DOHH2 (cell line): ENCODE measurements around the gene EFCAB14.

Experiments
- H3F3A ChIP-seq: fragments of 200-600 bp; sonication (generic), shearing (Covaris generic); 2 replicates; pipeline ENCODE4 v1.6.0; 2016; ENCODE audit warnings: antibody characterized with exemption, mild to moderate bottlenecking; ENCODE audit not compliant: control insufficient read depth, insufficient read depth
- H3K27ac ChIP-seq: fragments of 200-600 bp; sonication (generic); 2 replicates; pipeline ENCODE4 v1.5.1; 2014; ENCODE audit warnings: low read depth, mild to moderate bottlenecking, low read length, moderate library complexity
- H3K27me3 ChIP-seq: fragments of 200-600 bp; sonication (generic); 2 replicates; pipeline ENCODE4 v1.6.1; 2014; ENCODE audit warnings: mild to moderate bottlenecking, low read length, mixed read lengths; ENCODE audit not compliant: control insufficient read depth
- H3K36me3 ChIP-seq: fragments of 200-600 bp; sonication (generic); 2 replicates; pipeline ENCODE4 v1.6.1; 2014; ENCODE audit warnings: mild to moderate bottlenecking, low read length, moderate library complexity, mixed read lengths; ENCODE audit not compliant: control insufficient read depth
- H3K4me1 ChIP-seq: fragments of 200-600 bp; sonication (generic); 2 replicates; pipeline ENCODE4 v1.6.1; 2014; ENCODE audit warnings: mild to moderate bottlenecking, low read length, mixed read lengths; ENCODE audit not compliant: control insufficient read depth
- H3K4me2 ChIP-seq: fragments of 200-600 bp; sonication (generic); 2 replicates; pipeline ENCODE4 v1.6.0; 2014; ENCODE audit warnings: mild to moderate bottlenecking, low read length, moderate library complexity
- H3K4me3 ChIP-seq: fragments of 200-600 bp; sonication (generic); 2 replicates; pipeline ENCODE4 v1.5.1; 2014; ENCODE audit warnings: mild to moderate bottlenecking, low read length, mixed read lengths
- H3K79me2 ChIP-seq: fragments of 200-600 bp; sonication (generic); 2 replicates; pipeline ENCODE4 v1.6.1; 2014; ENCODE audit warnings: mild to moderate bottlenecking, low read length, mixed read lengths; ENCODE audit not compliant: control insufficient read depth
- H3K9me2 ChIP-seq: fragments of 200-600 bp; sonication (generic); replicated peaks from 2 replicates; pipeline ENCODE4 v1.6.1; 2014; ENCODE audit warnings: mild to moderate bottlenecking, low read length, mixed read lengths; ENCODE audit not compliant: control insufficient read depth
- H3K9me3 ChIP-seq: fragments of 200-600 bp; sonication (generic); 2 replicates; pipeline ENCODE4 v1.6.1; 2014; ENCODE audit warnings: antibody characterized with exemption, low read length, mixed read lengths; ENCODE audit not compliant: control insufficient read depth, insufficient read depth
- H4K20me1 ChIP-seq: fragments of 200-600 bp; sonication (generic); 2 replicates; pipeline ENCODE4 v1.6.0; 2014; ENCODE audit warnings: low read depth, mild to moderate bottlenecking, antibody characterized with exemption, low read length, moderate library complexity; ENCODE audit not compliant: control insufficient read depth, insufficient read depth
- CTCF ChIP-seq: fragments of 200-600 bp; sonication (generic); IDR thresholded peaks from one replicate; pipeline ENCODE4 v1.5.1; 2014; ENCODE audit warnings: antibody characterized with exemption, mild to moderate bottlenecking, low read depth, low read length; ENCODE audit not compliant: poor library complexity, severe bottlenecking
- EZH2phosphoT487 ChIP-seq: fragments of 200-600 bp; sonication (generic); IDR thresholded peaks from 2 replicates; pipeline ENCODE4 v1.6.1; 2017; ENCODE audit warnings: borderline replicate concordance, mild to moderate bottlenecking, antibody characterized with exemption, low read length, moderate library complexity, mixed read lengths

The EFCAB14 gene

DNA sequence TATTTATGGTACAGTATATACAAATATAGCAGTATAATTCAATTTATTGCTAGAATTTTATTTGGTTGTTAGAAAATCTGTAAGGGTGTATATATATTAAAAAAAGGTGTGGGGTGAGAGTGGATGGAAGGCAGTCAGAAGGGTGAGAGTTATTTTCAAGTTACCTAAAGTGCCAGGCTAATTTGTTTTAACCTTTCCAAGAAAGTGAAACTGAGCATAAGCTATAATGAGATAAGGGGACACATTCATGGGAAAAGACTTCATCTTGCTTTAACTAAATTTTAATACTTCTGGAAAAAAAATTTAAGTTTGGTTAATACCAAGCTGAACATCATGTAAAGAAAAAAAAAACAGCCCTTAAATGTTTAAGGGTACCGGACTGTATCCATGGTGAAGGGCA, 42.4 kb downstream of the EFCAB14 start:
- H3K36me3 ChIP-seq = peaks cover 57% of the 10 kb centered on the region
- H3K4me2 ChIP-seq = no peak overlapping the region
- no peaks in the 10 kb centered on the region for H3K79me2 ChIP-seq

GRCh38 chr1:46675549-46676314, 43.2 kb downstream of the EFCAB14 start:
- peaks cover 49% of the 10 kb centered on the region for H3K36me3 ChIP-seq
- H3K79me2 ChIP-seq = no peaks in the 10 kb centered on the region
- H3K4me3 ChIP-seq = no peak overlapping the region
- TF ChIP-seq CTCF (no peak), EZH2phosphoT487 (no peak)
- no peaks in the 10 kb centered on the region for H4K20me1 ChIP-seq
- no peaks in the 10 kb centered on the region for H3K27me3 ChIP-seq
- no peaks in the 10 kb centered on the region for H3K9me3 ChIP-seq
- H3K4me1 ChIP-seq = no peaks in the 10 kb centered on the region
- no peaks in the 10 kb centered on the region for H3K9me2 ChIP-seq
- H3K27ac ChIP-seq = no peak overlapping the region
- H3K4me2 ChIP-seq = no peak overlapping the region
- no peaks in the 10 kb centered on the region for H3F3A ChIP-seq

More for the DNA sequence above, 42.4 kb downstream of the EFCAB14 start:
- no peaks in the 10 kb centered on the region for H3K9me2 ChIP-seq
- no peaks in the 10 kb centered on the region for H3K4me1 ChIP-seq
- H3F3A ChIP-seq = no peaks in the 10 kb centered on the region
- H3K27ac ChIP-seq = no peak overlapping the region
- no peak for TF ChIP-seq CTCF
- no peak for TF ChIP-seq EZH2phosphoT487
- H3K4me3 ChIP-seq = no peak overlapping the region
- H4K20me1 ChIP-seq = no peaks in the 10 kb centered on the region
- H3K9me3 ChIP-seq = no peaks in the 10 kb centered on the region
- H3K27me3 ChIP-seq = no peaks in the 10 kb centered on the region

DNA sequence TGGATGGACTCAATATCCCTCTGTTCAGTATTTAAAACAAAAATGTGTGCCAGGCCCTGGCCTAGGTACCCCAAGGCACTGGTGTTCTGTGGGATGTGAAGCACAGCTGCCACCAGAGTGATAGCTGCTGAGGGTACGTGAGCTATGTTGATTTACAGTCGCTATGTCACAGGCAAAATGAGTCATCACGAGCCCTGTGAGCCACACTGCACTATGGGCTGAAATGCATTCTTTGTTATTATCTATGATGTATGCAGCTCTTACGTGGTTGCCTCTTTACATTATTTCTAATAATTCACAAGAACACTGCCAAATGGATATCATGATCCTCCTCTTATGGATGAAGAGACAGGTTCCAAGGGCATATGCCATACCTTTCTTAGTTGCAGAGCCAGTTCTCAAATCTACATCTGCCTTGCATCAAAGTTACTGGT, 45.1 kb downstream of the EFCAB14 start:
- Histone ChIP-seq H3K9me3 (no peaks in the 10 kb centered on the region), H3K79me2 (no peaks in the 10 kb centered on the region), H3F3A (peaks cover 7% of the 10 kb centered on the region; the same call in 1 of the 2 replicates), H3K27me3 (no peaks in the 10 kb centered on the region), H3K4me2 (no peak overlapping the region), H3K27ac (no peak overlapping the region), H3K4me1 (peaks cover 3% of the 10 kb centered on the region), H4K20me1 (no peaks in the 10 kb centered on the region), H3K9me2 (no peaks in the 10 kb centered on the region), H3K36me3 (peaks cover 35% of the 10 kb centered on the region), H3K4me3 (no peak overlapping the region)
- TF ChIP-seq EZH2phosphoT487 (no peak), CTCF (no peak)
